HFF-Myc (cell line): ENCODE results near the gene KLRC4.
"Not testable (repeated sequence)": the region's sequence is repeated elsewhere in the genome, so short reads cannot be mapped to it uniquely, and the experiment has no call there.

Experiments used
- DNase-seq: peaks from one replicate; pipeline ENCODE4 v3.0.0-alpha.2; 2011; ENCODE audit warnings: low read depth; ENCODE audit errors: extremely low read depth
- H3K4me3 ChIP-seq: replicated peaks from 2 replicates; pipeline ENCODE4 v1.5.1; 2011; ENCODE audit warnings: low read depth, mild to moderate bottlenecking, control low read depth, low read length
- TF ChIP-seq, protein P1 (sequence below): IDR thresholded peaks from 2 replicates; pipeline ENCODE4 v1.5.1; 2012; ENCODE audit warnings: mild to moderate bottlenecking, low read depth, low read length, control low read depth; ENCODE audit errors: missing control alignments

The KLRC4 gene, protein sequence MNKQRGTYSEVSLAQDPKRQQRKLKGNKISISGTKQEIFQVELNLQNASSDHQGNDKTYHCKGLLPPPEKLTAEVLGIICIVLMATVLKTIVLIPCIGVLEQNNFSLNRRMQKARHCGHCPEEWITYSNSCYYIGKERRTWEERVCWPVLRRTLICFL

DNA sequence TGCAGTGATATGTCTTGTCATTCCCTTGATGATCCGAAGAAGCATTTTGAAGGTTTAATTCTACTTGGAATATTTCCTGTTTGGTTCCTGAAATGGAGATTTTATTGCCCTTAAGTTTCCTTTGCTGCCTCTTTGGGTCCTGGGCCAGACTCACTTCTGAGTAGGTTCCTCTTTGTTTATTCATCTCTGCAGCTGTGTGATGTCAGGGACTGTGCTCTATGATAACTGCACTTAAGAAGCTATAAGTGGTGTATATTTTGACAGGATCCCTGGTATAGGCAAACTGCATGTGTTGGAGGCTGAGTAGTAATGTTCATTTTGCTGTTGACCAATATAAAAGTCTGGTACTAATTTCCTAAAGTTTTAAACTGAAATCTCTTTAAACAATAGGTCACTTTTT is at the start of gene KLRC4:
Gene KLRC4 (minus strand): TSS at position 366 of the 400 bp plus-strand sequence. CDS start 182 bp downstream, at position 184.
- DNase-seq: no peak
- no peak within 1 kb of the TSS for H3K4me3 ChIP-seq
- TF ChIP-seq, protein P1, sequence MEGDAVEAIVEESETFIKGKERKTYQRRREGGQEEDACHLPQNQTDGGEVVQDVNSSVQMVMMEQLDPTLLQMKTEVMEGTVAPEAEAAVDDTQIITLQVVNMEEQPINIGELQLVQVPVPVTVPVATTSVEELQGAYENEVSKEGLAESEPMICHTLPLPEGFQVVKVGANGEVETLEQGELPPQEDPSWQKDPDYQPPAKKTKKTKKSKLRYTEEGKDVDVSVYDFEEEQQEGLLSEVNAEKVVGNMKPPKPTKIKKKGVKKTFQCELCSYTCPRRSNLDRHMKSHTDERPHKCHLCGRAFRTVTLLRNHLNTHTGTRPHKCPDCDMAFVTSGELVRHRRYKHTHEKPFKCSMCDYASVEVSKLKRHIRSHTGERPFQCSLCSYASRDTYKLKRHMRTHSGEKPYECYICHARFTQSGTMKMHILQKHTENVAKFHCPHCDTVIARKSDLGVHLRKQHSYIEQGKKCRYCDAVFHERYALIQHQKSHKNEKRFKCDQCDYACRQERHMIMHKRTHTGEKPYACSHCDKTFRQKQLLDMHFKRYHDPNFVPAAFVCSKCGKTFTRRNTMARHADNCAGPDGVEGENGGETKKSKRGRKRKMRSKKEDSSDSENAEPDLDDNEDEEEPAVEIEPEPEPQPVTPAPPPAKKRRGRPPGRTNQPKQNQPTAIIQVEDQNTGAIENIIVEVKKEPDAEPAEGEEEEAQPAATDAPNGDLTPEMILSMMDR: no peak

DNA sequence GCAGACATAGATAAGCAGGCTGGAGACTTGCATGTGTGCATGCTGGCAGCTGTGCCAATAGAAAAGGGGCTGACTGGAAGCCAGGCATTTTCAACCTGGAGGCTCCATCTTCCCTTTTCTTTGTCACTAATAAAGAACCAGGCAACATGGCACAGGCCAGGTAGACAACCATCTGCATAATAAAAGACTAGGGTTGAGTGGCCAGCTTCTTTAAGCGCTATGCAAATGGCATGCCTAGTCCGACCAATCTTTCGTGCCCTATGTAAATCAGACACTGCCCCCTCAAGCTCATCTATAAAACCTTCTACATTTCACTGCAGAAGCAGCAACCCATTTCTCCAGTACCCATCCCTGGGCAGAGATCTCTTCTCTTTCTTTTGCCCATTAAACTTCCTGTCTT is 48.2 kb upstream of the KLRC4 start:
- no peak for DNase-seq
- H3K4me3 ChIP-seq: no peak overlapping the region
- TF ChIP-seq, protein P1: no peak

DNA sequence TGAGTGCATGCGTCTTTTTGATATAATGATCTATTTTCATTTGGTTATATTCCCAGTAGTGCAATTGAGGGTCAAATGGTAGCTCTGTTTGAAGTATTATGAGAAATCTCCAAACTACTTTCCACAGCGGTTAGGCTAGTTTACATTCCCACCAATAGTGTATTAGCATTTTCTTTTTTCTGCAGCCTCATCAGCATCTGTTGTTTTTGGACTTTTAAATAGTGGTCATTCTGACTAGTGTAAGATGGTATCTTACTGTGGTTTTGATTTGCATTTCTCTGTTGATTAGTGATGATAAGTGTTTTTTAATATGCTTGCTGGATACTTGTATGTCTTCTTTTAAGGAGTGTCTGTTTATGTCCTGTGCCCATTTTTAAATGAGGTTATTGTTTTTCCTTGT is 47.3 kb upstream of the KLRC4 start:
- TF ChIP-seq, protein P1: no peak
- DNase-seq: no peak

DNA sequence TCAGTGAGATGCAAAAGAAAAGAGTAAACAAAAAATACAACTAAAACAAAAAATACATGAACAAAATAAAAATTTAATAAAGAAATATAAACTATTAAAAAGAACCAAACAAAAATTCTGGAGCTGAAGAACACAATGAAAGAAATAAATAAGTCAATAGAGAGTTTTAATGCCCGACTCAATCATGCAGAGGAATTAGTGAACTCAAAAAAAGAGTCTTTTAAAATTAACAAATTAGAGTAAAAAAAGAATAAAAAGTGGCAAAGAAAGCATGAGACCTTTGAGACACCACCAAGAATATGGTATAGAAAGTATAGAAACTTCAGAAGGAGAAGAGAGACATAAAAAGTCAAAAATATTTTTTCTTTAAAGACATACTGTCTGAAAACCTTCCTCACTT is 46.2 kb upstream of the KLRC4 start:
- H3K4me3 ChIP-seq: no peak overlapping the region
- TF ChIP-seq, protein P1: no peak
- DNase-seq: no peak

More for the DNA sequence above, 47.3 kb upstream of the KLRC4 start:
- no peak overlapping the region for H3K4me3 ChIP-seq

DNA sequence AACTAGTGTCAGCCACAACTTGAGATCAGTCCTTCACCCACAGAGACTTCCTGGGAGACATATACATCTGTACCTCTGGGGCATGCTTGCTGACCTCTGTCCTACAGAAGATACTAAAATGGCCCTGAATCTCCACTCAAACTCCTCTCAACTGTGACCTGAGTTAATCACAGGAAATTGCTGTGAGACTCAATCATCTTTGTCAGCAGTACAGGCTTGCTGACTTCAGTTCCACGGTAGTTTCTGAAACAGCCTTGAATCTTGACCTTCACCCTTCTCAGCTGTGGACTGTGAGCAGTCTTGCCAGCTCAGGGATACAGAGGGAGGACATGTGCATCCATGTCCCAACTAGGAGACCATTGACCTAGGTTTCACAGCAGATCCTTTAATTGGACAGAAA is 45.0 kb upstream of the KLRC4 start:
- TF ChIP-seq, protein P1: no peak
- no peak for DNase-seq
- no peak overlapping the region for H3K4me3 ChIP-seq

DNA sequence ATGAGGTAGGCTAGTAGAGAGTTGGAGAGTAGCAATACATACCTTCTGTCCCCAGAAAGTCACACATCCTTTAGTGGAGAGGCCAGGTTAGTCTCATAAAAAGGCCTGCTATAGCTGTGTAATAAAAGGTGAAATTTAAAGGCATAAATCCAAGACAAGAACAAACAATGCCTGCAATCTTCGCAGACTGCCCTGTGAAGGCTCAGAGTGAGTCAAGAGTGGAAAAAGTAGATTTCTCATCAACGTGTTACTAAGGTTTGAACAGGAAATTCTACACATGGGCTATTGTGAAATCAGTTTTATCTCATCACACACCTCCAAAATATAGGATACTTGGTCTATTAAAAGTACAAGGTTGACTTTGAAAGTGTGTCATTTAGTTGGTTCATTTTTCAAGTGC is 43.6 kb upstream of the KLRC4 start, which contains the start of gene KLRC1:
Gene KLRC1 (minus strand): TSS at position 222 of the 400 bp plus-strand sequence. CDS start 2,221 bp downstream, outside the sequence.
- TF ChIP-seq, protein P1: no peak
- DNase-seq: no peak
- no peak within 1 kb of the TSS for H3K4me3 ChIP-seq

DNA sequence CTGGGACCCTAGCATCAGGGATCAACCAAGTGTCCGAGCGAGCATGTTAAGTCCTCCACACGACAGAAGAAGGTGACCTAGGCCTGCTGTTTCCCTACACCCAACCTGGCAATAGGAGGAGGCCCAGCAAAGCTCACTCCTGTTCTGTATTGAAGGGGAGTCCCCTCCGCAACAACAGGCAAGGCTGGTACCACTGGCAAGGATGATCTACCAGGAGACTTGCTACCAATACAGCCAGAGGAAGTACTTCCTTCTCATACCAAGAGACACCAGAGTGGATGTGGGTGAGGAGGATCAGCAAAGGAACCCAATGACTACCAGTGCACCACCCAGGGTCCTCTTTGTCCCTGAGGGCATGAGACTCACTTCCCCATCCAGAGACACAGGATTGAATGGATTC is 38.7 kb upstream of the KLRC4 start:
- no peak for DNase-seq
- H3K4me3 ChIP-seq: no peak overlapping the region
- TF ChIP-seq, protein P1: no peak

DNA sequence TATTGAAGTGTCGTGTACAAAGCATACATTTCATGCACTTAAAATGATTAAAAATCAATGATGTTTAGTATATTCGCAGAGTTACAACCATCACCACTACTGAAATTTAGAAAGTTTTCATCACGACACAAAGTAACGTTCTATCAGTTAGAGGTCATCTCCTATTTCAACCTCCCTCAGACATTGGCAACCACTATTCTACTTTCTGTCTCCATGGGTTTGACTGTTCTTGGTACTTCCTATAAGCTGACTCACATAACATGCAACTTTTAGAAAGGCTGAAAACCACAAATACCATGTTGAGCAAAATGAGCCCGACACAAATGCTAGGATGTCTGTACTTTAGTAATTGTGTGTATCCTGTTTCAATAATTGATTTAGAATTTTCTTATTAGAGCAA is 36.5 kb upstream of the KLRC4 start:
- not testable (repeated sequence) for H3K4me3 ChIP-seq, DNase-seq

DNA sequence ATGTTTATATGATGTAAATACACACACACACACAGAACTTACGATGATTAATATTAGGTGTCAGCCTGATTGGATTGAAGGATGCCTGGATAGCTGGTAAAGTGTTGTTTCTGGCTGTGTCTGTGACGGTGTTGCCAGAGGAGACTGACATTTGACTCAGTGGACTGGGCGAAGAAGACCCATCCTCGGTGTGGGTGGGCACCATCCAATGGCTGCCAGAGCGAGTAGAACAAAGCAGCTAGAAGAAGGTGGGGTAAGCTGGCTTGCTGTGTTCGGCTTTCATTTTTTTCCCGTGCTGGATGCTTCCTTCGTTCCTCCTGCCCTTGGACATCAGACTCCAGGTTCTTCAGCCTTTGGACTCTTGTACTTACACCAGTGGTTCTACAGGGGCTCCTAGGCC is 31.6 kb upstream of the KLRC4 start:
- not testable (repeated sequence) for DNase-seq

DNA sequence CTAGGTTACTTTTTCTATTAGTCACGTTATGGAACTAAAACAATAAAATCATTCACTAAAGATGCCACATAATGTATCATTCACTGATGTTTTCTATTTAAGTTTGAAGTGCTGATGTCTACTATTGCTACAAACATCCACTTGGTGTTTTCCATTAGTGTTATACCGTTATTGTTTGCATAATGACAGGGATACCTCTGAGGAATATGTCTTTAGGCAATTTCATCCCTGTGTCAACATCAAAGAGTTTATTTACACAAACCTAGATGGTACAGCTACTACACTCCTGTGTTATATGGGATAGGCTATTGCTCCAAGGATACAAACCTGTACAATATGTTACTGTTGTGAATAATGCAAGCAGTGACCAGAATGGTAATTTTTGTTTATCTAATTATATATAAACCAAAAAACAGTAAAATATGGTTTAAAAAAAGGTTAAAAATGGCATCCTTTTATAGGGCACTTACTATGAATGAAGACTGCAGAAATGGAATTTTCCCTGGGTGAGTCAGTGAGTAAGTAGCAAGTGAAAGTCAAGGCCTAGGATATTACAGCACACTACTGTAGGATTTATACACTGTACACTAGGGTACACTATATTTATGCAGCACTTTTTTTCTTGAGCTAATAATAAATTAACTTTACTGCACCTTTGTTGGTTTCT is 30.2 kb upstream of the KLRC4 start:
- not testable (repeated sequence) for H3K4me3 ChIP-seq, DNase-seq

More for the DNA sequence above, 31.6 kb upstream of the KLRC4 start:
- H3K4me3 ChIP-seq: not testable (repeated sequence)
